Superior temporal gyrus (tissue), 1 donor: Measurements from ENCODE around the gene CA4.
A peak's percentile ranks its signal among the peaks of the same experiment; 100 is the strongest.

ENCODE experiments used
- DNase-seq: peaks from one replicate; pipeline ENCODE4 v3.0.0-alpha.2; 2016; ENCODE audit errors: extremely low spot score

The CA4 gene

DNA sequence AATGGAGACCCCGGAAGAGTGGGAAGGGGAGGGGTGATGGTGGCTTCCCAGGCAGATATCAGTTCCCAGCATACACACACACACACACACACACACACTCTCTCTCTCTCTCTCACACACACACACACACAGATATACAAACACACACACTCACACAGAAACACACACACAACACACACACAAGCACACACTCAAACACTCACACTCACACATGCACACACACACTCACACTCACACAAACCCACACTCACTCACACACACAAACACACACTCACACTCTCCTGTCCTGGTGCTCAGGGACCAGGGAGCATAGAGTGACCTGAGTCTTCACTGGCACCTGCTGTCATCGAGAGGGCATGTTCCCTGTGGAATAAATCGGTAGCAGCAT is 5.6 kb downstream of the CA4 start:
- no peak for DNase-seq

DNA sequence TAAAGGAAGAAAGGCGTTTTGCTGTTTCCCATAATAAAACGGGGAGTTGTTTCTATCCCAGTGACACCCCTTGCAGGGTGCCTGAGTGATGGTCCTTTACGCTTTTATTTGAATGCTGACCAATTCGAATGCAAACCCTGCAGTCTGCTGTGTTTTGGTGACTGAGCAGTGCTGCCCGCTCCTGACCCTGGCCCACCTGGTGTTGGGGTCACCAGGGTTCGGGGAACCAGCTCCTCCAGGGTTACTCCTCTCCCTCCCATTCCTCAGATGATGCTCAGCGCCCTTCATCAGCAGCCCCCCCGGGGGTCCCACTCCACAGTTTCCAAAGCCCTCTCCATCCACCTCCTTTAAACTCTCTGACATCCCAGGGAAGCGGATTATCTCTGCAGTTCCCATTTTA is 6.0 kb downstream of the CA4 start:
- no peak for DNase-seq

DNA sequence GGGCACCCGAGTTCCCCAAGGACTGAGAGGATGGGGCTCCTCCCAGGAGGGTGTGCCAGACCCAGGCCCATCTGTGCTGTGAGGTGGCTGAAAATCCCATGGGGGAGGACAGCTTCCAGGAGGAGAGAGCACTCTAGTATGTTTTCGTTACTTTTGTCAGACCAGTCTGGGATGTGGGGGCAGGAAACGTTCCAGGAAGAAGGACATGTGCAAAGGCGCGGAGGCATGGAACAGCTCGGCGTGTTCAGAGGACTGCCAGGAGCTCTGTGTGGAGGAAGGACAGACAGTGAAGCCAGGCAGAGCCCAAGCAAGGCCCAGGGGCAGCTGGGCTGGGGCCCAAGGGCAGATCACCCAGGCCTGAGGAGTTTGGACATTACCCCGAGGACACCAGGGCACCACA is 7.0 kb downstream of the CA4 start:
- no peak for DNase-seq

DNA sequence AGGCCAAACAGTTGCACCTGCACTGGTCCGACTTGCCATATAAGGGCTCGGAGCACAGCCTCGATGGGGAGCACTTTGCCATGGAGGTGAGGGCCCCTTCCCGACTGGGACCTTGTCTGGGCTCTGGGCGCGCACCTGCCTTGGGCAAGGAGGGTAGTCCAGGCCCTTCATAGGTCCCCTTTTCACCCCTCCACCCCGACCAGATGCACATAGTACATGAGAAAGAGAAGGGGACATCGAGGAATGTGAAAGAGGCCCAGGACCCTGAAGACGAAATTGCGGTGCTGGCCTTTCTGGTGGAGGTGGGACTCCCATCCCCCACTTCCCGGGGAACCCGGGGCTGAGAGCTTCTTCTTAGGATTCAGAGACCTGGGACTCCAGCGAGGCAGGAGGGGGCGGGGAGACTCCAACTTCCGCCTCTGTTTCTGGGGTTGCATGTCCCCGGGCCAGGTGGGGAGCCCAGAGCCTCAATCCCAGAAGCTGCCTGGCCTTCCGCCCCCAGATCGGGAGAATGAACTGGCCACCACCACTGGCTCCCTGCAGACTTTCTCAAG is 7.8 kb downstream of the CA4 start:
- DNase-seq, result no peak

DNA sequence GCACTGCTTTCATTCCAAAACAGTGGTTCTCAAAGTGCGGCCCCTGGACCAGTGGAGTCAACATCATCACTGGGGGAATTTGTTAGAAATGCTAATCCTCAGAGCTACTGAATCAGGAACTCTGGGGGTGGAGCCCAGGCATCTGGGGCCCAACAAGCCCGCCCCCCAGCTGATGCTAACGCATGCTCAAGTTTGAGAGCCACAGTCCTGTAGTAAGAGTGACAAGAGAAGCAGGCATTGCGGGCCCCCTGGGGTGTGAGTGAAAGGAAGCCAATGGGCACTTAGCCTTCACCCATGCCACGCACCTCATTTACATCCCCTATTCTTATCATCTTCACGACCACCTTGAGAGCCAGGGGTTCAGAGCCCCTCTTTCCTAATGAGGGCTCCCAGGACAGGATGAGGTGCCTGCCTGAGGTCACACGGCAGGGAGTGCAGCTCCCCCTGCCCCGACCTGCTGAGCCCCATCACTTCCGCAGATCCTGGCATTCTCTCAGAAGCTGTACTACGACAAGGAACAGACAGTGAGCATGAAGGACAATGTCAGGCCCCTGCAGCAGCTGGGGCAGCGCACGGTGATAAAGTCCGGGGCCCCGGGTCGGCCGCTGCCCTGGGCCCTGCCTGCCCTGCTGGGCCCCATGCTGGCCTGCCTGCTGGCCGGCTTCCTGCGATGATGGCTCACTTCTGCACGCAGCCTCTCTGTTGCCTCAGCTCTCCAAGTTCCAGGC is 9.1 kb downstream of the CA4 start:
- DNase-seq, result no peak

DNA sequence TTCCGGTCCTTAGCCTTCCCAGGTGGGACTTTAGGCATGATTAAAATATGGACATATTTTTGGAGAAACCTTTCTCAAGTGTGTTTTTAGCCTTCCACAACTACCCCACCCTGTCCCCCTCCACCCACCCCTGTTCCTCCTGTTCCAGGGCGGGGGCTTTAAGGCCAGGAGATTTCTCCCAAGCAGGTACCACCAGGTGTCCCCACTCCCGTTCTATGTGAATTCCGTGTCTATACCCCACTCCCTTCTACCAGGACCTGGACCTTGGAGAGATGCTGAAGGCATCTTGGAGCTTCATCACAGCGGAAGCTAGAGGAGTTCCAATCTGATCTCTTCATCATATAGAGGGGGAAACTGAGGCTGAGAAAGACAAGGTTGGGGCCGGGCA is 9.7 kb downstream of the CA4 start:
- no peak for DNase-seq

DNA sequence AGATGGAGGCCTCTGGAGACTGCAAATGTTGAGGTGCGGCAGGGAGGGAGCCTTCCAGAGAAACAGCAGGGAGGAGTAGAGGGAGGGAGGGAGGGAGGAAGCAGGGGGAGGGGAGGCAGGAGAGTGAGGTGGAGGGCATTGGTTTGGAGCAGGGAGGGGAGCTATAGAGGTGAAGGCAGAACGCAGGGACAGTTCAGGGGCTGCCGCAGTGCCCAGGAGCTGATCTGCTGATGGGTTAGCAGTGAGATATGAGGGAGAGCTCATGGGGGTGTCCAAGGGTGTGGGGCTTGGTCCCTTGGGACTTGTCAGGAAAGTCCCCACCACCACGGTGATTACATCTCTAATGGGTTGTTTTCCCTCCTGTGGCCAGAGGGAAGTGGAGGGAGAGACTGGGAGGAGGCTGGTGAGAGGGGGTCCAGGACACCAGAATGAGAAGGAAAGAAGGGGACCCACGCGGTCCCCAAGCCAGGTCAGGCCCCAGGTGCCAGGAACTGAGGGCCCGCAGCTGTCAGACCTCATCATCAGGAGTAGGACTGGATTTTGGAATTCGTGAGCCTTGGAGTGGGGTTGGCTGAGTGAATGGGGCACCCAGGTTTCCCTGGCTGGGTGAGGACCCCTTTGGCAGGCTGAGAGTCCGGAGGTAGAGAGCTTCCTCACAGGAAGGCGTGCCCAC is 11.2 kb downstream of the CA4 start:
- DNase-seq, result no peak

DNA sequence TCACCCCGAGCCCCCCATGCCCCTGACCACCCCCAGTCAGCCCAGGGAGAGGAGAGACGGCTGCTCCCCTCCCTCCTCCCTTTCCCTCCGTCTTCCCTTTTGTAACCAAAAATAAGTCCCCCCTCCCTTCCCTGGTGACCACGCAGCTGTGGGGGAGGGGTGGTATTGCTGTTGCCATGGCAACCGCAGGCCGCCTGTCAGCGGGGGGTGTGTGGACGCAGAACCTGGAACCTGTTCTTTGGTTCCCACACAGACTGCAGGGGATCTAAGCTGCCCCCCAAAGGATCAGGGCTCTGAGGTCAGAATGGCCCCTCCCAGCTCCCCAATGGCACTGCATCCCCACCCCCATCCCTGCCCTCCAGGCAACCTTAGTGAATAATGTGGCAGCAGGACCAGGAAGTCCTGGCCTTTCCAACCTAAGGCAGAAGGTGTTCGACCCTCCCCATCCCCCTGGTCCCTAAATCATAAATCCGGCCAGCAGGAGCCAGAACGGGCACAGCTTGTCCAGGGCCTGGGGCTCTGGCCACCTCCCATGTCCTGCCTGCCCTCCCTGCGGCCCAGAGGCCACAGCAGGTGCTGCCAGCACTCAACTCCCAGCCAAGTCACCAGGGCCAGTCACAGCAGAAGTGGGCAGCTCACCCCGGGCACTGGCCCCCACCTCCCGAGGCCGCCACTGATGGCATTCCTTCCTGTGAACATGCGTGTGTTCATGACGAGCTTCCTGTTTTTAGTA is 12.0 kb downstream of the CA4 start:
- DNase-seq, result no peak

DNA sequence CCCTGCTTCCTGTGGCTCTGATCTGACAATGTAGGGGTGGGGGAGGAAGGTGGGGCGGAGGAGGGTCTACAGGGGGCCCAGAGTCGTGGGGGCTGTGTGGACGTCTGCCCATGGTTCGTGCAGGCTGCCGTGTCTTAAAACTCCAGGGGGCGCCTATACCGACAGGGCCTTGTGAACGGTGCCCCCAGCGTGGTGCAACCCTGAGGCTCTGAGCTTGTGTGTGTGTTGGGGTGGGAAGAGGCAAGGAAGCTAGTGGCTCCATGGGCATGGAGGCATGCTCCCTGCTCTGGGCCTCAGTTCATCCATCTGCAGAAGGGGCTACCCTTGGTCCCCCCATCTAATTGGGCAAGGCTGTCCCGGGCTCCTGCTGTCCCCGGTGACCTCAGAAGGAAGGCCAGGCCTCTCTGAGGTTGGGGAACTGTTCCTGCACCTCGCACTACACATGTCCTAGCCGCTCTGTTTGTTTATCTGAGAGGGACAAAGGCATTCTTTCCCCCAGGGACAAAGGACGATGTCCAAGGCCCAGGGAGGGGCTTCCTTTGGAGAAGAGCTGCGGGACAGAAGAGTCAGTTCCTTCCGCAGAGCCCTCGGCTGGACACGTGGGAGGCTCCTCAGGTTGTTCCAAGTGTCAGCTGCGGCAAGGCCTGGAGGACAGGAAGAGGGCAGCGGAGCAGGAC is 13.5 kb downstream of the CA4 start:
- no peak for DNase-seq

DNA sequence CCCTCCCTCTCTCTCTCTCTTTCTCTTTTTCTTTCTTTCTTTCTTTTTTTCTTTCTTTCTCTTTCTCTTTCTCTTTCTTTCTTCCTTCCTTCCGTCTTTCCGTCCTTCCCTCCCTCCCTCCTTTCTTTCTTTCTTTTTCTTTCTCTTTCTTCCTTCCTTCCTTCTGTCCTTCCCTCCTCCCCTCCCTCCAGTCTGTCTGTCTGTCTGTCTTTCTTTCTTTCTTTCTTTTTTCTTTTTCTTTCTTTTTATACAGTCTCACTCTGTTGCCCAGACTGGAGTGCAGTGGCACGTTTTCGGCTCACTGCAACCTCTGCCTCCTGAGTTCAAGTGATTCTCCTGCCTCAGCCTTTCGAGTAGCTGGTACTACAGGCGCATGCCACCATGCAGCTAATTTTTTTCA is 14.4 kb downstream of the CA4 start:
- DNase-seq, result no peak

DNA sequence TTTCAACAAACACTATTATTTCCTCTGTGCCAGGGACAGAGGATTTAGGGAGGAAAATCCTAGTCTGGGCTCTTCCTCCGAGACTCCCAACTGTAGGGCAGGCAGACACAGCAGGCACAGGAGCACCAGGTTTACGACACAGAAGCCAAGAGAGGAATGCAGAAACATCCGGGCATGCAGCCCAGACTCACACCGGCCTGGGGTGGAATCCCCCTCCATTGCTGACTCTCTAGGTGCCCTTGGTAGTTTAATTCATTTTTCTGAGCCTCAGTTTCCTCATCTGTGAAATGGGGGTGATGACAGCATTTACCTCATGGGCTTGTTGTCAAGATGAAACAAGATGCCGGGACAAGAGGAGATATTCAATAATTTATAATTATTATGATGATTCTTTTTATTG is 14.9 kb downstream of the CA4 start:
- no peak for DNase-seq

DNA sequence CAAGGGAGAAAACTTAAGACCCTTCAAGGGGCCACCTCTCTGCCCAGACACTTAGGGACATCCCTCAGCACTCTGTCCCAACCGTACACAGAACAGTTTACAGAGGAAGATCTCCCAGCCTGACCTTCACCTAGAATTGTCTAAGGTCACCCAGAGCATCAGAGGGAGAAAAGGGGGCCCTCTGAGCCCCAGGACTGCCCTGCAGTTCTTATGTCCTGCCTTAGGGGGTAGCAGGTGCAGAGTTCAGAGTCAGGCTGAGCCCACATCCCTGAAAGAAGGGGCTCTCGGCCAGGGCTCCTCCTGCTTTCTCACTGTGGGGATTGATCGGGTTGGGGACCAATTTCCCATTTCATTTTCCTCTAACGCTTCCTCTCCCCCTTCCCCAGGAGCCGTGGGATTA is 15.4 kb downstream of the CA4 start:
- DNase-seq, result no peak

DNA sequence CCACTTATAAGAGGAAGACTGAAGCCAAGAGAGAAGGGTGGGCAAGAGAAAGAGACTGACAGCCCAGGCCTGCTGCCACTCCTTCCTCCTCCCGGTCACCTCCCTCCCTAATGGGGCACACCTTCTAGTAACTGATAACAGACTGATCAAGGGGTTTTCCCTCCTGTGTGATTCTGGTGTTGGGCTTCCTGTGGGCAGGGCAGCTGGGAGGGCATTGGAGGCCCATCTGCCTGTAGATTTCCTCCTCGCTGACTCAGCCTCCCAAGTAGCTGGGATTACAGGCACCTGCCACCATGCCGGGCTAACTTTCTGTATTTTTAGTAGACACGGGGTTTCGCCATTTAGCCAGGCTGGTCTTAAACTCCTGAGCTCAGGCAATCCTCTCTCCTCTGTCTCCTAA is 16.2 kb downstream of the CA4 start:
- DNase-seq, result no peak

DNA sequence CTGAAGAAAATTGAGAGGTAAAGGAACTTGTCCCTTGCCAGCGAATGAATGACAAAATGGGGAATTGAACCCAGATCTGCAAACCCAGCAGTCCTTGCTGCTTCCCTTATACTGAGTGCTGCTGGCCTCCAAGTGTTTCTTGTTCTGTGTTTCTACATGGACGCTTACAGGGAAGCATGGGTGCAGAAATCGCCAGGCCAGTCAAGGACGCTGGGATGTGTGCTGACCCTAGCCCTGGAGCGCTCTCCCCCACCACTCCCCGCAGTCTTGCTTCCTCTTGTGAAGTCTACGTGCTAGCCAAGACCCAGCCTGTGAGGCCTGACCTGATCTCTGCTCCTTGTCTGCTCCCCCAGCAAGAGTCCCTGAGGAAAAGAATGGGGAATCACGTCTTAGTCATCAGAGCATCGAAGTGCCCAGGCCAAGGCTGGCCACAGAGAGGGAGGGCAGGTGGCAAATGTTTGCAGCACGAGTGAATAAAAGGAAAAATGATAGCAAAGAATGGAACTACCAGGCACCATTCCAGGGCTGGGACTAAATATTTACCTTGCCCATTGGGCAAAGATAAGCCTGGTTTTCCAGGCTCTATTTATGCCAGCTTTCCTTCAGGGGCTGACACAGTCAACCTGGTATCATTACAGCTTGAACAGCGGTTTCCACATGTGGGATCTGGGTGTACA is 17.4 kb downstream of the CA4 start:
- DNase-seq, result no peak

DNA sequence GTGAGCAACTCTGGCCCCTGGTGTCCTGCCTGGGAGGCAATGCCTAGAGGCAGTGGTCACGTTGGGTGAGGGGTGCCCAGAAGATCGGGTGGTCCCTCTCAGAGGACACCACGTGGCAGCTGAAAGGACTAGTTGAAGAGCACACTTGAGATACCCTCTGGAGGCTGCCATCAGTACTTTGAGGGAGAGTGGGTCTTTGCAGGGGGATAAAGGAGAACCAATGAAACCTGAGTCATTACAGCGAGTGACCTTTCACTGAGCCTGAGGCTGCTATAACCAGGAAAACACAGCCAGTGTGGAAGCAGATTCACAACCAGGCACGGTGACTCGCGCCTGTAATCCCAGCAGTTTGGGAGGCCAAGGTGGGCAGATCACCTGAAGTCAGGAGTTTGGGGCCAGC is 18.9 kb downstream of the CA4 start:
- no peak for DNase-seq

DNA sequence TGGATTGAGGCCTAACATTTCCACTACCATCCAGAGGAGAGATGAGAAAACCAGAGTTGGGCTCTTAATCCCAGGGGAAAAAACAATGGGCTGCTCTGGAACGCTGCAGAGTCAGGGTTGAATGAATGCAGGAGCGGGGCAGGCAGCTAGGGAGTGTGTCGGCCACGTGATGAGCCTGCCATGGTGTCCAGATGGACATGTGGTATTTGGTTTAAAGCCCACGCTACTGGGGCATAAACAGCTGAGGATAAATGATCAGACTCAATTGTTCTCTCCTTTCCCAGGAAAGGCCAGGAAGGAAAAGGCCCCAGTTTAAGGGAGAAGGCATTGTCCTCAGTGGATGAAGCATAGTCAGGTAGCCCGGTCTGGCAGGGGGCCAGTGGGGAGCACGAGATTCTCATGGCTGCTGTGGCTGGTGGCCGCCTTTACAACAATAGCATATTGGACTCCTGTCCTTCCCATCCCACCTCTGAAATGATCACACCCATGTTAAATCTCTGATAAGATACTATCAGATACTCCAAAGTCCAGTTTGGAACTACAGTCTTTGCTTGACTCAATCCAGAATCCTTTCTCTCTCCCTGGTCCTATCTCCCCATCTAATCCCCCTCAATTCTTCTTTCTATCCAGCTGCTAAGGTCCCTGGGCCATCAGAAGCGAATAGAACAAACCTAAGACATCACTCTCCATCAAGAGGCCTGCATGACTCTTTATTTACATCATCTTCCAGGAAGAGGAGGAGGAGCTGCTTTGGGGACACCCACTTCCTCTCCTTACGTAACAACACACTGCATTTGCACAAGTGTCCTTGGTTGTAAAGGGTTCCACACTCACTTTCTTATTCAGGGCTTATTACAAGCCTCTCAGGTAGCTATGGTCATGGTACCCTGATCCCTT is 20.4 kb downstream of the CA4 start:
- peak; percentile 33 for DNase-seq

DNA sequence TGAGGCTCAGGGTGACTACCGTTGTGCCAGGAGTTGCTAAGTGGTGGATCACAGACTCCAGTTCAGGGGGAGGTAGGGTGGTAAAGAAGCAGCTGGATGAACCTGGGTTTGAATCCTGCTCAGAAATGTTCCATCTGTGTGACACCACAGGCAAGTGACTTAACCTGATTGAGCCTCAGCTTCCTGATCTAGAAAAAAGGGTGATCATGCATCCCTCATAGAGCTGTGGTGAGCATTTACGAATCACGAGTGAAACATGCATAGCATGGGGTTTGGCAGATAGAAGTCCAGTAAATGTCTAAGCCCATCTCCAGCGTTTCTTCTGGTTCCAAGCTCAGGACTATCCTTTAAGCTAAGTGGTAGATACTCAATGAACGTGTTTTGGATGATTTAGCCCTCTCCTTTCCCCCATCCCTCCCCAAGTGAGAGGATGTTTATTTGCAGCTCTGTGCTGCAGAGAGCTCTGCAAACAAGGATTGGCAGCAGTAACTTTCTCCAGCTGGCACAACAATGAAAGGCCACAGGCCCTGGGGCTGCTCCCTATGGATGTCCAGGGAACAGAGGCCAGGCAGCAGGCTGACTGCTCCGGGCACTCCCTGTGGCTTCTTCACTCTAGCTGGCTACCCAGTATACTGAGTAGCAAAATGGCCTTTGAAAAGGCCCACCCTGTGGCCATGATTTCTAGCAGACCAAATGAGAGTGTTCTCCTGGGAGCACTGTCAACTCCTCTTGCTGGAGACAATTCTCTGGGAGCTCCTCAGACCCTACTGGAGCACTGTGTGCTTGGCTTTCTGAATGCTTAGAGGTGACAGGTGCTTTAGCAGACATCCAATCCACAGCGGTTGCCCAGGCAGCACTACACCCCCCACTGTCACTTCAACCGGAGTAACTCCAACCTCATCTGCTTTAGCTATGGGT is 21.3 kb downstream of the CA4 start:
- DNase-seq, result peak; percentile 81

DNA sequence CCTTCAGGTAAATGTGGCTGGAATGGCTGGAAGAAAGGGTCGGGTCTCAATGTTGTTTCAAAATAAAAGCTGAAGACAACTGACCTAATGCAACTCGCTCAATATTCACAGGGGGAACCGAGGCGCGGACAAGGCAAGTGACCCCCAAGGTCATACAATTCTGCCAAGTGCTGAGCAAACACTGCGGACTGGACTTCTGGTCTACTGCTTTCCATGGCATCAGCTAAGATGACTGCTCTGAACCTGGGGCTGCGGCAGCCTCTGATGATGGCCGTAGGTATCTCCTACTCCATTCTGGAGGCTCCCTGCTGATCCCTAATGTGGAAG is 21.9 kb downstream of the CA4 start:
- no peak for DNase-seq

DNA sequence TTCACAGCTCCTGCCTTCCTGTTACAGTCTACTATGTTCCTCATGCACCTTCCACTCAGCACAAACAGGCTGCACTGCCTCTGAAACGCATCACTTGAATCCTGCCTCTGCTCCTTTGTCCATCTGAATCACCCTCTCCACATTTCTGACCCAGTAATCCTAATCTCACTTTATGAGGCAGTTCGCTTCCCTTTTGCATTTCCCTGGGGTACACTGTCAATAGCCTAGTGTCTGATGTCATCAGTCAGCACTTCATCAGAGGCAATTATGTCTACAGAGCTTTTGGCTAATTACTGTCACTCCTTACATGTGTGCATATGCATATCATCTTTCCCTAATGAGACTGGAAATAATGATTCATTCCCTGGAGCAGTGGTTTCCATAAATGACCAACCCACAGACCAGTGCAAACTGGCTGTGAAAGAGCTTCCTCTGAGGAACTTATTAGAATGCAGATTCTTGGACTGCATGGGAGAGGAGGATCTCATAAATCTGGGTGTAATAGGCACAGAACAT is 23.6 kb downstream of the CA4 start:
- no peak for DNase-seq
